ENCODE measurements around the gene ALPL.
A peak's percentile ranks its signal among the peaks of the same experiment; 100 is the strongest.

ALPL gene

GRCh38 chr1:21573971-21574465 lies 64.8 kb downstream of the ALPL start:
- TF ChIP-seq REST (IDR thresholded peaks at IDR 0.05; ENCODE audit: insufficient read depth in 1 of 2, low read depth in 2 of 2, low read length in 2 of 2) (0 out of 4 replicates have a peak, but pooled peaks of 1 of the 2 experiments have one; percentile 48), SIN3A (IDR thresholded peaks at IDR 0.05; ENCODE audit: borderline replicate concordance, insufficient read depth, low read length) (no peak)

DNA sequence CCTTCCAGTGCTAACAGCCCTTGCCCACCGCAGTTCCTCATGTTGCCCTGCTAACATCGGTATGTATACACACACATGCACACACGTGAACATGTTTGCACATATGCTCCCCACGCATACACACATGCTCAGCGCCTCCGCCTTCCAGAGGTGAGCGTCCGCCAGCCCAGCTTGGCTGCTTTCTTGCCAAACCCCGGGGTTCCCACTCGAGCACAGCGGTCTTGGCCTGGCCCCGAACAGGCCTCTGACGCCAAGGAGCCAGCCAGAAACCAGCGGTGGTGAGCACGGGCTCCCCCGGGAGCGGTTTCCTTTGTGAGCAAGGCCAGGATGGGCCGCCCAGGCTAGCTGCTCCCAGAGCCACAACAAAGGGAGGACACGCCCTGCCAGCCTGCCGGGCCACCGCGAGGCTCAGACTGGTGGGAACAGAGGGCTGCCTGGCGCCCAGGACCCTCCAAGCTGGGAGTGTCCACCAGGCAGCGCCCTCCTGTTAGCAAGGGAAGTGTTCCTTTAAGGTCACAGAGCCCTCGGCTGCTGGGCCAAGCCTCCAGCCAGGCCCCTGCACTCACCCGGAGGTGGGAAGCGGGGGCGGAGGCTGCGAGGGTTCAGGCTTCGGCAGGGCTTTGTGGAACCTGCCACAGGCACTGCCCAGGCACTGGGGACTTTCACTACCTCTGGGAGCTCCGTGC lies 65.4 kb downstream of the ALPL start:
- TF ChIP-seq POLR2AphosphoS5 (IDR thresholded peaks at IDR 0.05; ENCODE audit: low read depth, low read length) (no peak), REST (IDR thresholded peaks at IDR 0.05; ENCODE audit: insufficient read depth in 1 of 2, low read depth in 2 of 2, low read length in 2 of 2) (no peak), FOXP2 (optimal IDR thresholded peaks at IDR 0.05; ENCODE audit: borderline replicate concordance, extremely low read depth, extremely low read length, insufficient read depth) (no peak), TAF1 (IDR thresholded peaks at IDR 0.05; ENCODE audit: borderline replicate concordance, insufficient read depth, low read length) (no peak), SIN3A (IDR thresholded peaks at IDR 0.05; ENCODE audit: borderline replicate concordance, insufficient read depth, low read length) (no peak)

DNA sequence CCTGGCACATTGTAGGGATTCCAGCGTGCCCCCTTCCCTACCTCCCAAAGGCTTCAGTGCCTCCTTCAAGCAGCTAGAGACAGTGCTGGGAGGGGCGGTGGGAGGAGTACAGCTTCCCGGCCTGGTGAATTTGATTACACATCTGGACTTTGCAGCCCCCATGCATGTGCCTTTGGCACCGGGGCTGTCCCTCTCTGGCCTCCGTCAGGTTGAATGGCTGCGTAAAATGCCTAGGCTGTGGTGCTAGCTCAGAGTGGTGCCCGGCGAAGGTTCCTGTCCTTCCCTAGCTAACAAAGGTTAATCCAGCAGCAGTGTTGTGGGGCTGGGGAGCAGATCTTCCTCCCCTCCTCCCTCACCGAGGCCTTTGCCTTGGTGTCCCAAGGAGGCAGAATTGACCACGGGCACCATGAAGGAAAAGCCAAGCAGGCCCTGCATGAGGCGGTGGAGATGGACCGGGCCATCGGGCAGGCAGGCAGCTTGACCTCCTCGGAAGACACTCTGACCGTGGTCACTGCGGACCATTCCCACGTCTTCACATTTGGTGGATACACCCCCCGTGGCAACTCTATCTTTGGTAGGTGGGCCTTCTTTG lies 66.2 kb downstream of the ALPL start:
- no peak for TF ChIP-seq TAF1 (IDR thresholded peaks at IDR 0.05; ENCODE audit: borderline replicate concordance, insufficient read depth, low read length)

- TF ChIP-seq SIN3A (IDR thresholded peaks at IDR 0.05; ENCODE audit: borderline replicate concordance, insufficient read depth, low read length) (no peak), FOXP2 (optimal IDR thresholded peaks at IDR 0.05; ENCODE audit: borderline replicate concordance, extremely low read depth, extremely low read length, insufficient read depth) (no peak), TAF1 (IDR thresholded peaks at IDR 0.05; ENCODE audit: borderline replicate concordance, insufficient read depth, low read length) (no peak), REST (IDR thresholded peaks at IDR 0.05; ENCODE audit: insufficient read depth in 1 of 2, low read depth in 2 of 2, low read length in 2 of 2) (no peak), POLR2AphosphoS5 (IDR thresholded peaks at IDR 0.05; ENCODE audit: low read depth, low read length) (no peak)
These were observed 67.0 kb downstream of the ALPL start for GRCh38 chr1:21576031-21576797.

DNA sequence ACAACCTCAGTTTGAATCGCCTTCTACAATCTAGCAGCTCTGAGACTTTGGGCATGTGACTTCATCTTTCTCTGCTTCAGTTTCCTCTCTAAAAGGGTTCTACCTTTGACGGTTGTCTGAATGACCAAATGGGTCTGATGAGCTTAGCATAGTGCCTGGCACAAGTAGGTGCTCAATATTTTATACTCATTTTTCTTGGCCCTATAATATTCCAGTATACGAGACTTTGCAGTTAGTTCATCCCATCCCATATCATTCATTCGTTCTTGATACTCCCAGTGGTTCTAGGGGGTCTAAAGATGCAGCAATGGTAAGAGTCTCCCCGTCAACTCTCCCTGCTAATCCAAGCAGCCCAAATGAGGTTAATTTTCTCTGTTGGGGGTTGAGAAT lies 67.6 kb downstream of the ALPL start:
- TF ChIP-seq TAF1 (IDR thresholded peaks at IDR 0.05; ENCODE audit: borderline replicate concordance, insufficient read depth, low read length) (no peak), REST (IDR thresholded peaks at IDR 0.05; ENCODE audit: insufficient read depth in 1 of 2, low read depth in 2 of 2, low read length in 2 of 2) (no peak), SIN3A (IDR thresholded peaks at IDR 0.05; ENCODE audit: borderline replicate concordance, insufficient read depth, low read length) (no peak), FOXP2 (optimal IDR thresholded peaks at IDR 0.05; ENCODE audit: borderline replicate concordance, extremely low read depth, extremely low read length, insufficient read depth) (no peak), POLR2AphosphoS5 (IDR thresholded peaks at IDR 0.05; ENCODE audit: low read depth, low read length) (no peak)
